KMS-11 (cell line): ENCODE measurements around the gene DOK4.

Experiments used
- H2AFZ ChIP-seq: fragments of 200-600 bp; sonication (generic); 2 replicates; pipeline ENCODE4 v1.6.1; 2016; ENCODE audit warnings: antibody characterized with exemption, mixed run types, low read depth
- H3K27ac ChIP-seq: fragments of 200-600 bp; sonication (generic); 2 replicates; pipeline ENCODE4 v1.6.1; 2016; ENCODE audit warnings: mild to moderate bottlenecking, mixed run types
- H3K27me3 ChIP-seq: fragments of 200-600 bp; sonication (generic); 2 replicates; pipeline ENCODE4 v1.6.1; 2017; ENCODE audit warnings: mild to moderate bottlenecking, low read depth, mixed run types, moderate library complexity; ENCODE audit not compliant: insufficient read depth
- H3K36me3 ChIP-seq: fragments of 200-600 bp; sonication (generic); 2 replicates; pipeline ENCODE4 v1.6.1; 2017; ENCODE audit warnings: mild to moderate bottlenecking, mixed run types; ENCODE audit not compliant: insufficient read depth
- H3K4me1 ChIP-seq: fragments of 200-600 bp; sonication (generic); 2 replicates; pipeline ENCODE4 v1.6.1; 2016; ENCODE audit warnings: mild to moderate bottlenecking, low read depth, mixed run types; ENCODE audit not compliant: poor library complexity, severe bottlenecking
- H3K4me2 ChIP-seq: fragments of 200-600 bp; sonication (generic); 2 replicates; pipeline ENCODE4 v1.7.0; 2016; ENCODE audit warnings: mild to moderate bottlenecking, mixed run types
- H3K4me3 ChIP-seq: fragments of 200-600 bp; sonication (generic); IDR thresholded peaks from 2 replicates; pipeline ENCODE4 v1.6.1; 2017; ENCODE audit warnings: low read depth, low read length, mixed read lengths; ENCODE audit not compliant: insufficient read depth
- H3K79me2 ChIP-seq: fragments of 200-600 bp; sonication (generic); 2 replicates; pipeline ENCODE4 v1.6.1; 2016; ENCODE audit warnings: low read depth, mixed run types; ENCODE audit not compliant: insufficient read depth
- H3K9ac ChIP-seq: fragments of 200-600 bp; sonication (generic); 2 replicates; pipeline ENCODE4 v1.6.1; 2016; ENCODE audit warnings: mild to moderate bottlenecking, mixed run types
- H4K20me1 ChIP-seq: fragments of 200-600 bp; sonication (generic); 2 replicates; pipeline ENCODE4 v1.6.1; 2016; ENCODE audit warnings: mild to moderate bottlenecking, mixed run types; ENCODE audit not compliant: insufficient read depth
- TF ChIP-seq, protein P1 (sequence below): fragments of 200-600 bp; sonication (generic); conservative IDR thresholded peaks from 2 replicates; pipeline ENCODE4 v1.6.1; 2017; ENCODE audit warnings: low read depth, mild to moderate bottlenecking, antibody characterized with exemption, low read length, moderate library complexity, mixed read lengths

Gene DOK4

GRCh38 chr16:57469046-57469445 is 17.2 kb downstream of the DOK4 start:
- TF ChIP-seq, protein P1, sequence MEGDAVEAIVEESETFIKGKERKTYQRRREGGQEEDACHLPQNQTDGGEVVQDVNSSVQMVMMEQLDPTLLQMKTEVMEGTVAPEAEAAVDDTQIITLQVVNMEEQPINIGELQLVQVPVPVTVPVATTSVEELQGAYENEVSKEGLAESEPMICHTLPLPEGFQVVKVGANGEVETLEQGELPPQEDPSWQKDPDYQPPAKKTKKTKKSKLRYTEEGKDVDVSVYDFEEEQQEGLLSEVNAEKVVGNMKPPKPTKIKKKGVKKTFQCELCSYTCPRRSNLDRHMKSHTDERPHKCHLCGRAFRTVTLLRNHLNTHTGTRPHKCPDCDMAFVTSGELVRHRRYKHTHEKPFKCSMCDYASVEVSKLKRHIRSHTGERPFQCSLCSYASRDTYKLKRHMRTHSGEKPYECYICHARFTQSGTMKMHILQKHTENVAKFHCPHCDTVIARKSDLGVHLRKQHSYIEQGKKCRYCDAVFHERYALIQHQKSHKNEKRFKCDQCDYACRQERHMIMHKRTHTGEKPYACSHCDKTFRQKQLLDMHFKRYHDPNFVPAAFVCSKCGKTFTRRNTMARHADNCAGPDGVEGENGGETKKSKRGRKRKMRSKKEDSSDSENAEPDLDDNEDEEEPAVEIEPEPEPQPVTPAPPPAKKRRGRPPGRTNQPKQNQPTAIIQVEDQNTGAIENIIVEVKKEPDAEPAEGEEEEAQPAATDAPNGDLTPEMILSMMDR: no peak
- Histone ChIP-seq H3K79me2 (no peaks in the 10 kb centered on the region; the same call in 1 of the 2 replicates), H3K9ac (no peak overlapping the region), H4K20me1 (no peaks in the 10 kb centered on the region), H3K4me1 (peaks cover under 1% of the 10 kb centered on the region), H3K27ac (no peak overlapping the region), H3K4me2 (no peak overlapping the region), H3K4me3 (no peak overlapping the region), H3K36me3 (no peaks in the 10 kb centered on the region; the same call in 1 of the 2 replicates), H2AFZ (no peak overlapping the region), H3K27me3 (no peaks in the 10 kb centered on the region)

- no peaks in the 10 kb centered on the region; the same call in 1 of the 2 replicates for H3K36me3 ChIP-seq
- no peak overlapping the region for H2AFZ ChIP-seq
- H3K4me3 ChIP-seq: no peak overlapping the region
- H3K4me2 ChIP-seq: no peak overlapping the region
- no peak overlapping the region for H3K9ac ChIP-seq
- no peak overlapping the region for H3K27ac ChIP-seq
- TF ChIP-seq, protein P1: no peak
- H4K20me1 ChIP-seq: no peaks in the 10 kb centered on the region
- H3K4me1 ChIP-seq: peaks cover 6% of the 10 kb centered on the region
- H3K27me3 ChIP-seq: no peaks in the 10 kb centered on the region
- H3K79me2 ChIP-seq: peaks cover 3% of the 10 kb centered on the region; the same call in 1 of the 2 replicates
Measured at GRCh38 chr16:57468346-57468745, 17.9 kb downstream of the DOK4 start.

DNA sequence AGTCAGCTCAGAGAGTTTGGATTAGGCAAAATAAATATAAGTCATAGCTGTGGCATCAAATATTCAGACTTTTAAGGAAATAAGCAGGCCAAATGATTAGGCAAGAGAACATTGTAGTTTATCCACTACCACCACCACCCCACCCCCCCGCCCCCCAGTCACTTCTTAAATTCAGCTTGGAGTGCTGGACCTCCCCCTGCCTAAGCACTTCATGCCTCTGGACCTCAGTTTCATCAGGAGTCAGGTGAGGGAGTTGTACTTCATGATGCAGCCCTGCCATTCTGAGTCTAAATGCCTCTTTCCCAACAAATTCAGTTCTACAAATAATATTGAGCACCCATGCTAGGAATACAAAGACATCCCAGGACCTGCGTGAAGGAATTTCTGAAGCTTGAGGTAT is 21.8 kb downstream of the DOK4 start:
- Histone ChIP-seq H3K36me3 (no peaks in the 10 kb centered on the region; the same call in 1 of the 2 replicates), H3K4me3 (no peak overlapping the region), H3K4me2 (no peak overlapping the region), H3K79me2 (peaks cover 9% of the 10 kb centered on the region; the same call in 1 of the 2 replicates), H3K4me1 (peaks cover 6% of the 10 kb centered on the region), H4K20me1 (no peaks in the 10 kb centered on the region), H3K27me3 (no peaks in the 10 kb centered on the region), H3K9ac (no peak overlapping the region), H3K27ac (no peak overlapping the region), H2AFZ (no peak overlapping the region)
- TF ChIP-seq, protein P1: no peak

GRCh38 chr16:57462978-57463362 is 23.3 kb downstream of the DOK4 start:
- Histone ChIP-seq H3K4me2 (peak overlapping the region; percentile 61), H3K27me3 (no peaks in the 10 kb centered on the region), H3K36me3 (no peaks in the 10 kb centered on the region), H3K9ac (peak overlapping the region; percentile 61; the same call in 1 of the 2 replicates), H3K4me1 (peaks cover 6% of the 10 kb centered on the region), H3K27ac (no peak overlapping the region), H3K4me3 (no peak overlapping the region), H2AFZ (0 out of 2 replicates have a peak overlapping the region, but pooled peaks have one; percentile 14), H4K20me1 (no peaks in the 10 kb centered on the region), H3K79me2 (peaks cover 9% of the 10 kb centered on the region; the same call in 1 of the 2 replicates)
- TF ChIP-seq, protein P1: no peak
